Neuronal stem cell (in vitro differentiated cells): ENCODE measurements around the gene CHST2.

Source experiments
- DNase-seq: peaks from one replicate; pipeline ENCODE4 v3.0.0-alpha.2; 2013; ENCODE audit warnings: low spot score
- H2AFZ ChIP-seq: one replicate; pipeline ENCODE4 v1.6.1; 2013; ENCODE audit warnings: mild to moderate bottlenecking, low read length, inconsistent platforms
- H2AK5ac ChIP-seq: 2 replicates; pipeline ENCODE4 v1.6.1; 2013; ENCODE audit warnings: low read depth, mild to moderate bottlenecking, inconsistent platforms, low read length, moderate library complexity, mixed read lengths
- H2BK120ac ChIP-seq: 2 replicates; pipeline ENCODE4 v1.6.1; 2013; ENCODE audit warnings: low read depth, mild to moderate bottlenecking, inconsistent platforms, low read length, moderate library complexity, mixed read lengths
- H2BK12ac ChIP-seq: one replicate; pipeline ENCODE4 v1.6.1; 2013; ENCODE audit warnings: low read length, inconsistent platforms
- H2BK15ac ChIP-seq: 2 replicates; pipeline ENCODE4 v1.6.1; 2013; ENCODE audit warnings: mild to moderate bottlenecking, low read length, inconsistent platforms, mixed read lengths
- H2BK5ac ChIP-seq: one replicate; pipeline ENCODE4 v1.6.1; 2013; ENCODE audit warnings: inconsistent platforms, mild to moderate bottlenecking, low read length, moderate library complexity
- H3K14ac ChIP-seq: one replicate; pipeline ENCODE4 v1.6.1; 2013; ENCODE audit warnings: low read length, inconsistent platforms
- H3K18ac ChIP-seq: 2 replicates; pipeline ENCODE4 v1.6.1; 2013; ENCODE audit warnings: low read length, inconsistent platforms
- H3K23ac ChIP-seq: 2 replicates; pipeline ENCODE4 v1.6.1; 2013; ENCODE audit warnings: low read depth, mild to moderate bottlenecking, mixed read lengths, low read length, inconsistent platforms; ENCODE audit not compliant: poor library complexity
- H3K27ac ChIP-seq: replicated peaks from 3 replicates; pipeline ENCODE4 v1.5.1; 2013; ENCODE audit warnings: low read length, inconsistent platforms
- H3K27me3 ChIP-seq, 3 experiments: 2 replicates each; pipeline ENCODE4 v1.6.1; 2013; ENCODE audit warnings: low read length in 3 of 3, mild to moderate bottlenecking in 2 of 3, inconsistent platforms in 1 of 3, low read depth in 1 of 3, mixed read lengths in 1 of 3, moderate library complexity in 1 of 3; ENCODE audit not compliant: control insufficient read depth in 3 of 3, insufficient read depth in 3 of 3
- H3K36me3 ChIP-seq, 2 donors: replicated peaks in 1 of 2; 2 replicates each; pipeline ENCODE4 v1.6.1; 2013; ENCODE audit warnings: low read length in 2 of 2; ENCODE audit not compliant: control insufficient read depth in 2 of 2, insufficient read depth in 2 of 2
- H3K4ac ChIP-seq: 2 replicates; pipeline ENCODE4 v1.6.1; 2013; ENCODE audit warnings: inconsistent platforms, mild to moderate bottlenecking, low read length, moderate library complexity
- H3K4me1 ChIP-seq, 2 donors: 1 replicate in 1 of 2; 2 replicates in 1 of 2; pipeline ENCODE4 v1.6.1; 2013; ENCODE audit warnings: low read length in 2 of 2, low read depth in 1 of 2; ENCODE audit not compliant: control insufficient read depth in 2 of 2, insufficient read depth in 1 of 2
- H3K4me2 ChIP-seq: one replicate; pipeline ENCODE4 v1.6.1; 2013; ENCODE audit warnings: mild to moderate bottlenecking, low read length, inconsistent platforms; ENCODE audit not compliant: insufficient read depth, poor library complexity, severe bottlenecking
- H3K4me3 ChIP-seq, 2 donors: 2 replicates each; pipeline ENCODE4 v1.5.1; 2013; ENCODE audit warnings: low read length in 2 of 2, mild to moderate bottlenecking in 2 of 2, inconsistent platforms in 1 of 2, moderate library complexity in 1 of 2
- H3K79me1 ChIP-seq: one replicate; pipeline ENCODE4 v1.6.1; 2013; ENCODE audit warnings: low read depth, mild to moderate bottlenecking, inconsistent platforms, low read length, moderate library complexity
- H3K9ac ChIP-seq: one replicate; pipeline ENCODE4 v1.6.1; 2013; ENCODE audit warnings: mild to moderate bottlenecking, low read depth, low read length, inconsistent platforms; ENCODE audit not compliant: poor library complexity
- H3K9me3 ChIP-seq, 2 donors: replicated peaks in 1 of 2; 2 replicates each; pipeline versions ENCODE3 to v1.6.1; 2013; ENCODE audit warnings: low read length in 2 of 2, mild to moderate bottlenecking in 2 of 2, inconsistent platforms in 1 of 2, low read depth in 1 of 2, mixed read lengths in 1 of 2, moderate library complexity in 1 of 2; ENCODE audit not compliant: control insufficient read depth in 2 of 2, insufficient read depth in 1 of 2
- H4K8ac ChIP-seq: one replicate; pipeline ENCODE4 v1.6.1; 2013; ENCODE audit warnings: low read depth, mild to moderate bottlenecking, inconsistent platforms, low read length, moderate library complexity
- H4K91ac ChIP-seq: one replicate; pipeline ENCODE4 v1.6.1; 2013; ENCODE audit warnings: low read length, low read depth, mild to moderate bottlenecking, inconsistent platforms; ENCODE audit not compliant: poor library complexity
- WGBS, 2 donors: extraction: QIAGEN DNeasy Blood & Tissue Kit; methylation state at CpG; one replicate each; pipeline ENCODE4 v1.1.7; 2013; ENCODE audit warnings: missing lambda C conversion rate in 2 of 2, mixed read lengths in 1 of 2; ENCODE audit not compliant: insufficient read length in 2 of 2, insufficient replicate concordance in 1 of 2; ENCODE audit errors: extremely low coverage in 2 of 2; 5-methylcytosine and 5-hydroxymethylcytosine counted together

Gene CHST2

GRCh38 chr3:143084856-143085731 is 34.5 kb upstream of the CHST2 start:
- H3K9ac ChIP-seq, result no peak overlapping the region

GRCh38 chr3:143088835-143089234 is 30.7 kb upstream of the CHST2 start:
- H3K4me3 ChIP-seq, result no peak overlapping the region
- no peak overlapping the region for H2AFZ ChIP-seq
- no peak overlapping the region for H4K91ac ChIP-seq
- no peak overlapping the region for H3K14ac ChIP-seq
- H3K4ac ChIP-seq, result no peak overlapping the region
- H2AK5ac ChIP-seq, result no peak overlapping the region
- H3K4me2 ChIP-seq, result no peak overlapping the region
- H2BK15ac ChIP-seq, result no peak overlapping the region
- peaks cover 3 to 6% of the 10 kb centered on the region in 2 donors for H3K9me3 ChIP-seq
- no peak overlapping the region for H2BK120ac ChIP-seq
- no CpG with 5 or more reads among the region's 1 CpG for WGBS, 2 donors
- H3K79me1 ChIP-seq, result no peaks in the 10 kb centered on the region
- no peak for DNase-seq
- peaks cover 0 to 2% of the 10 kb centered on the region in 2 donors for H3K4me1 ChIP-seq
- H3K27me3 ChIP-seq, result peaks cover 0 to 11% (median 0%) of the 10 kb centered on the region in 3 experiments
- H2BK12ac ChIP-seq, result no peak overlapping the region
- no peak overlapping the region for H3K27ac ChIP-seq
- H3K23ac ChIP-seq, result no peak overlapping the region
- no peak overlapping the region for H3K18ac ChIP-seq
- no peak overlapping the region for H3K9ac ChIP-seq
- H3K36me3 ChIP-seq, result no peaks in the 10 kb centered on the region
- H2BK5ac ChIP-seq, result no peak overlapping the region
- no peak overlapping the region for H4K8ac ChIP-seq

More at GRCh38 chr3:143084856-143085731, 34.5 kb upstream of the CHST2 start:
- DNase-seq, result no peak
- no peaks in the 10 kb centered on the region for H3K79me1 ChIP-seq
- no peak overlapping the region for H3K4me2 ChIP-seq
- H2BK5ac ChIP-seq, result no peak overlapping the region
- H2BK120ac ChIP-seq, result no peak overlapping the region
- H2BK15ac ChIP-seq, result no peak overlapping the region
- no peak overlapping the region for H2AFZ ChIP-seq
- no peak overlapping the region for H2BK12ac ChIP-seq
- H3K18ac ChIP-seq, result no peak overlapping the region
- no peak overlapping the region for H3K4ac ChIP-seq
- no peak overlapping the region for H3K27ac ChIP-seq
- H3K14ac ChIP-seq, result no peak overlapping the region
- H3K36me3 ChIP-seq, result no peaks in the 10 kb centered on the region
- no peak overlapping the region for H2AK5ac ChIP-seq
- H3K4me1 ChIP-seq, result peaks cover 2 to 9% of the 10 kb centered on the region in 2 donors
- WGBS, 2 donors, result no CpG with 5 or more reads among the region's 17 CpGs
- H3K4me3 ChIP-seq, result peak overlapping the region in 1 of 2 donors; percentile 4
- H3K23ac ChIP-seq, result no peak overlapping the region
- H3K9me3 ChIP-seq, result peaks cover 4 to 8% of the 10 kb centered on the region in 2 donors
- no peak overlapping the region for H4K8ac ChIP-seq
- no peaks in the 10 kb centered on the region for H3K27me3 ChIP-seq
- H4K91ac ChIP-seq, result no peak overlapping the region

GRCh38 chr3:143089965-143090364 is 29.6 kb upstream of the CHST2 start:
- Histone ChIP-seq H2BK120ac (no peak overlapping the region), H2BK15ac (no peak overlapping the region), H3K9ac (no peak overlapping the region), H4K91ac (no peak overlapping the region), H3K27ac (no peak overlapping the region), H2AFZ (no peak overlapping the region), H3K79me1 (no peaks in the 10 kb centered on the region), H3K27me3 (peaks cover 0 to 11% (median 0%) of the 10 kb centered on the region in 3 experiments), H3K18ac (no peak overlapping the region), H3K14ac (no peak overlapping the region), H3K4me1 (peaks cover 0 to 2% of the 10 kb centered on the region in 2 donors), H2AK5ac (no peak overlapping the region), H3K4ac (no peak overlapping the region), H3K23ac (no peak overlapping the region), H3K9me3 (peaks cover 1 to 2% of the 10 kb centered on the region in 2 donors), H3K4me2 (no peak overlapping the region), H4K8ac (no peak overlapping the region), H3K4me3 (no peak overlapping the region), H2BK12ac (no peak overlapping the region), H3K36me3 (no peaks in the 10 kb centered on the region), H2BK5ac (no peak overlapping the region)
- no CpG with 5 or more reads among the region's 4 CpGs for WGBS, 2 donors
- no peak for DNase-seq

GRCh38 chr3:143090486-143090885 is 29.1 kb upstream of the CHST2 start:
- no peak overlapping the region for H2AK5ac ChIP-seq
- H3K27me3 ChIP-seq, result peaks cover 0 to 11% (median 0%) of the 10 kb centered on the region in 3 experiments
- no peak overlapping the region for H3K9ac ChIP-seq
- no peak overlapping the region for H3K4me2 ChIP-seq
- H2AFZ ChIP-seq, result peak overlapping the region; percentile 1
- H3K18ac ChIP-seq, result no peak overlapping the region
- DNase-seq, result no peak
- no peaks in the 10 kb centered on the region for H3K36me3 ChIP-seq
- H4K91ac ChIP-seq, result no peak overlapping the region
- no peak overlapping the region for H3K4me3 ChIP-seq
- no peak overlapping the region for H3K27ac ChIP-seq
- no CpG with 5 or more reads among the region's 5 CpGs for WGBS, 2 donors
- H2BK15ac ChIP-seq, result no peak overlapping the region
- H3K4me1 ChIP-seq, result peaks cover 0 to 2% of the 10 kb centered on the region in 2 donors
- H3K14ac ChIP-seq, result no peak overlapping the region
- H2BK120ac ChIP-seq, result no peak overlapping the region
- H3K79me1 ChIP-seq, result no peaks in the 10 kb centered on the region
- H3K23ac ChIP-seq, result no peak overlapping the region
- H4K8ac ChIP-seq, result no peak overlapping the region
- no peak overlapping the region for H3K4ac ChIP-seq
- H3K9me3 ChIP-seq, result peaks cover 2 to 5% of the 10 kb centered on the region in 2 donors
- no peak overlapping the region for H2BK12ac ChIP-seq
- no peak overlapping the region for H2BK5ac ChIP-seq
